Measurements from ENCODE around the gene LRRC7. TPM values are rescaled to one million over a fixed set of nuclear protein-coding genes. Genes with fewer than 3 reads are reported as not detected.

The LRRC7 gene
- total RNA-seq, 1 donor from 2014 or later: not detected

DNA sequence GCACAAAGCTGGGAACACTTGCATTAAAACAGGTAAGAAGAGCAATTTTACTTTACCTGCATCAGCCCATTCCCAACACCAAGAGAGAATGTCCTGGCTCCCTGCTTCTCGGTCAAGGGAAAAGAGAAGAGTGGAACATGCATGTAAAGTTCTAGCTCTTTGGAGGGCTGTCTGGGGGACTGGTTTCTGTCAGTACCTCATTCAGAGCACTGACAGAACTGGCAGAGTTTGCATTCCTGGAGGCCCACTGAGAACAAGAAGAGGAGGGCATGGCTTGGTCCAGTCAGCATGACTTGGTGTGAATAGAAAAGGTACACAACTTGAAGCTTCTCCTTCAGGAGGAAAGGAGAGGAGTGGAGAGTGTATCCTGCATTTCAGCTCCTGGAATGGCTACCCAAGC, 83.9 kb downstream of the LRRC7 start:
- no peak overlapping the region for H3K4me3 ChIP-seq (ENCODE audit: low read depth, low read length)
- TF ChIP-seq, protein P1, sequence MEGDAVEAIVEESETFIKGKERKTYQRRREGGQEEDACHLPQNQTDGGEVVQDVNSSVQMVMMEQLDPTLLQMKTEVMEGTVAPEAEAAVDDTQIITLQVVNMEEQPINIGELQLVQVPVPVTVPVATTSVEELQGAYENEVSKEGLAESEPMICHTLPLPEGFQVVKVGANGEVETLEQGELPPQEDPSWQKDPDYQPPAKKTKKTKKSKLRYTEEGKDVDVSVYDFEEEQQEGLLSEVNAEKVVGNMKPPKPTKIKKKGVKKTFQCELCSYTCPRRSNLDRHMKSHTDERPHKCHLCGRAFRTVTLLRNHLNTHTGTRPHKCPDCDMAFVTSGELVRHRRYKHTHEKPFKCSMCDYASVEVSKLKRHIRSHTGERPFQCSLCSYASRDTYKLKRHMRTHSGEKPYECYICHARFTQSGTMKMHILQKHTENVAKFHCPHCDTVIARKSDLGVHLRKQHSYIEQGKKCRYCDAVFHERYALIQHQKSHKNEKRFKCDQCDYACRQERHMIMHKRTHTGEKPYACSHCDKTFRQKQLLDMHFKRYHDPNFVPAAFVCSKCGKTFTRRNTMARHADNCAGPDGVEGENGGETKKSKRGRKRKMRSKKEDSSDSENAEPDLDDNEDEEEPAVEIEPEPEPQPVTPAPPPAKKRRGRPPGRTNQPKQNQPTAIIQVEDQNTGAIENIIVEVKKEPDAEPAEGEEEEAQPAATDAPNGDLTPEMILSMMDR (conservative IDR thresholded peaks at IDR 0.05; ENCODE audit: low read depth, low read length): no peak
- no peak for DNase-seq (ENCODE audit: low read depth)

DNA sequence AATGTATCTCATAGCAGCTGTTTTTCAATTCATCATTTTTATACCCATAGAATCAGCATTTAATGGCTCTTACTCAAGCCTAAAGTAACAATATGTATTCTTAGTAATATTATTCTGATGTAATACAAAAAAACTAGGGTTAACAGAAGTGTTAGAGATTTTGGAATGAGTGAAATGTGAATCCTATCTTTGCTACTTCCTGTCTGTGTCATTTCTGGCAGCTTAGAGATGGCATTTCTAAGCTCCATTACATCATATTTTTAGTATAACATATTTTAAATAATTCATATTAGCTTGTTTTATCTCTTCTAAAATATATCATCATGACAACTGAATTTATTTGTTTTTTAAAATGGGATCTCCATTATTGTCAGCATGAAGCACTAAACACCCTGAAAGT, 90.2 kb downstream of the LRRC7 start:
- no peak for DNase-seq (ENCODE audit: low read depth)
- no peak overlapping the region for H3K4me3 ChIP-seq (ENCODE audit: low read depth, low read length)
- TF ChIP-seq, protein P1 (conservative IDR thresholded peaks at IDR 0.05; ENCODE audit: low read depth, low read length): no peak

GRCh38 chr1:69661686-69662085, 94.0 kb downstream of the LRRC7 start:
- TF ChIP-seq, protein P1 (conservative IDR thresholded peaks at IDR 0.05; ENCODE audit: low read depth, low read length): no peak
- DNase-seq (ENCODE audit: low read depth): no peak

DNA sequence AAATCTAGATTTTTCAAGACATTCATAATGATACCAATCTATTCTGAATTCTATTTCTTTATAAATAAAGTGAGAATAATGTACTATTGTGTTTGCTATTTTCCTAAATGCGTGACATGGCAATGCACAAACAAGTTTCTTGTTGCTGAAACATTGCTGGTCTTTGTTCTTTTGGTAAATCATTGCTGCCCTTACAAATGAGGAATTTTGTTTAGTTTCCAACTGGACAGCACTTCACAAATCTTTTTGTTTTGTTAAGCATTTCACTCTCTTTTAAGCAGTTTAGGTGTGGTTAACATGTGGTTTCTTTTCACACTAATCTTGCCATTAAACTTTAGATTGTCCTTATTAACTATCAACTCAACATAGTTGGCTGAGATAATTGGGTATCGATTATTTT, 94.6 kb downstream of the LRRC7 start:
- no peak for DNase-seq (ENCODE audit: low read depth)
- TF ChIP-seq, protein P1 (conservative IDR thresholded peaks at IDR 0.05; ENCODE audit: low read depth, low read length): no peak
- no peak overlapping the region for H3K4me3 ChIP-seq (ENCODE audit: low read depth, low read length)

More at GRCh38 chr1:69661686-69662085, 94.0 kb downstream of the LRRC7 start:
- H3K4me3 ChIP-seq (ENCODE audit: low read depth, low read length): no peak overlapping the region

DNA sequence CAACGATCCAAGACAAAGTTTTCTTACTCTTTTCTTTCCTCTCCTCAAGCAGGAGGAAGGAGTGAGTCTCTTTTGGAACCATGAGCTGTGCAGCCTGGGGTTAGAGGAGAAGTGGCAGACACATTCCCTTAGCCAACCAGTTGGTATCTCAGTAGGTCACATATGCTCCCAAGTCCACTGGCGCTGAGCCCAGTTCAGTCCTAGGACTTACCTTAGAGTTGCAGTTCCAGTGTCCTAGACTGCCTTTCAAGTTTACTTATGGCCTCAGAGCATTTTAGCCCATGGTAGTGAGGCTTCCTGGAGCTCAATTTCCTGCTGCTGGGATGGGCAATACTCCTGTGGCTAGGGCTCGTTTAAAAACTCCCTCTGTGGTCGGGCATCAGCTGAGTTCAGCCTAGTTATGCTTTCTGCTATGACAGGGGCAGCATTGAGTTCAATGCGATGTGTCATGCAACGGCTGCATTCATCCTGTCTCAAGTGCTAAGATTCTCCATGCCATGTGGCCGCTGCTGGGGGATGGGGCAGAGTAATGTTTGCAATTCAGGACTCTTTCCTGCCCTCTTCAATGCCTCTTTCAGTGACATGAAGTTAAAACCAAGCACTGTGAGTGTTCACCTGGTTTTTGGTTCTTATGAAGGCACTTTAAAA, 103.8 kb downstream of the LRRC7 start:
- no peak for DNase-seq (ENCODE audit: low read depth)
- TF ChIP-seq, protein P1 (conservative IDR thresholded peaks at IDR 0.05; ENCODE audit: low read depth, low read length): no peak
- H3K4me3 ChIP-seq (ENCODE audit: low read depth, low read length): no peak overlapping the region

DNA sequence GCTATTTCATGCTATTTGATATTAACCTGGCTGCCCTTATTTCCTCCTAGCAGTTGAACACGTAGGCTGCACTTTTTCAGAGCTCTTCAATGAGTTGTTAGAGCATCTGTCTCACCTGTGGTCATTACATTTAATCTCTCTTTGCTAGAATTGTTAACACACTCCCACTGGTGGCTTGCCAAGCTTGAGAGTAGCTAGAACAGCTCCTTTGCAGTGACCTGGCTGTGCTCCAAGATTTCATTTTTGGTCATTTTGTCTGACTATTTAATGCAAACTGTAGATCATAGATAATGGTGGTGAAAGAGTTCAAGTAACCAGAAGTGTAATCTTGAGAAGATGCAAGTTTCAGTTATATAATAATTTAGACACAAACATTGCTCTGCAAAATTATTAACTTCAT, 105.6 kb downstream of the LRRC7 start:
- H3K4me3 ChIP-seq (ENCODE audit: low read depth, low read length): no peak overlapping the region
- TF ChIP-seq, protein P1 (conservative IDR thresholded peaks at IDR 0.05; ENCODE audit: low read depth, low read length): no peak
- no peak for DNase-seq (ENCODE audit: low read depth)

DNA sequence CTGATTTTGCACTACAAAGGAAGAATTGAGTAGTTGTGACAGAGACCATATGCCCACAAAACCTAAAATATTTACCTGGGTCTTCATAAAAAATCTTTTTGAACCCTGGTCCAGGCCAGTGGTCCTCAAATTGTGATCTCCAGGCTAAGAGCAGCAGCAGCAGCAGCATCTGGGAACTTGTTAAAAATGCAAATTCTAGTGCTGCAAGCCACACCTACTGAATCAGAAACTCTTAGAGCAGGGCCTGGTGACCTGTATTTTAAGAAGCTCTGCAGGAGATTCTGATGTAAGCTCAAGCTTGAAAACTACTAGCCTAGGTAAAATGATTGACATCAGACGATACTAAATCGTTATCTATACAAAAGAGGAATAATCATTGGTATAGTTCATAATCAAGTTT, 112.2 kb downstream of the LRRC7 start:
- no peak for DNase-seq (ENCODE audit: low read depth)
- H3K4me3 ChIP-seq (ENCODE audit: low read depth, low read length): no peak overlapping the region
- TF ChIP-seq, protein P1 (conservative IDR thresholded peaks at IDR 0.05; ENCODE audit: low read depth, low read length): no peak
